GM12872 (cell line): ENCODE results near the gene TPI1.

Experiments
- CTCF ChIP-seq: IDR thresholded peaks from 3 replicates; pipeline ENCODE4 v1.5.1; 2011; ENCODE audit warnings: low read depth, mild to moderate bottlenecking, low read length, moderate library complexity; ENCODE audit not compliant: insufficient read depth

The TPI1 gene

DNA sequence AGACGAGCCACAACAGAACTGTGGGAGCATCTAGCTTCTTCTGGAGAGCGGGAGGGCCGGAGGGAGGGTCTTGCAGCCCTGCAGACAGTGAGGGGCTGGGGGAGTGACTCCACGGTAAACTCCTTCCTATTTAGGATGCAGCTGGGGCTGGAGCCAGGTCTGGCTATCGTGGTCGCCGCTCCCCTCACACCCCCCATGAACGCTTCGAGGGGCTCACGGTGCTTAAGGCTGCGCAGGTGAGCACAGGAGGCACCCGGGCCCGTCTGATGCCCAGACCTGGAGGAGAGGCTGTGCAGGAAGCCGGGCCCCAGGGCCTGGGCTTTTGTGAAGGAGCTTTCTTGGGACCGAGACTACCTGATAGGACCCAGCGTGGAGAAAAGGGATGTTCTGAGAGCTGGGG is 30.5 kb upstream of the TPI1 start:
- TF ChIP-seq CTCF, result no peak

GRCh38 chr12:6837370-6838060 is 29.8 kb upstream of the TPI1 start:
- TF ChIP-seq CTCF, result no peak

DNA sequence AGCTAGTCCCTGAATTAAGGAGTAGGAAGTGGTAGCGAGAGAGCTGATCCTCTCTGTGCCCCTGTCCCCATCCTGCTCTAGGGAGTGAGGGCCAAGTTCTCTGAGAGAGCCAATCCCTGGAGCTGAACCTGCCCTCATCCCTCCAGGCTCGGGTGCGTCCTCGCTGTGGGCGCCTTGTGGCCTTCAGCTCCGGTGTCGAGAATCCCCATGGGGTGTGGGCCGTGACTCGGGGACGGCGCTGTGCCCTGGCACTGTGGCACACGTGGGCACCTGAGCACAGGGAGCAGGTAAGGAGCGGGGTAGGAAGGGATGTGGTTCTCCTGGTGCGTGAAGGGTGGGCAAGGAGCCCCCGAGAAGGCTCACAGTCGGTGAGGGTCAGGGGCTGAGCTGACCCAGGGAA is 28.5 kb upstream of the TPI1 start:
- TF ChIP-seq CTCF, result no peak

DNA sequence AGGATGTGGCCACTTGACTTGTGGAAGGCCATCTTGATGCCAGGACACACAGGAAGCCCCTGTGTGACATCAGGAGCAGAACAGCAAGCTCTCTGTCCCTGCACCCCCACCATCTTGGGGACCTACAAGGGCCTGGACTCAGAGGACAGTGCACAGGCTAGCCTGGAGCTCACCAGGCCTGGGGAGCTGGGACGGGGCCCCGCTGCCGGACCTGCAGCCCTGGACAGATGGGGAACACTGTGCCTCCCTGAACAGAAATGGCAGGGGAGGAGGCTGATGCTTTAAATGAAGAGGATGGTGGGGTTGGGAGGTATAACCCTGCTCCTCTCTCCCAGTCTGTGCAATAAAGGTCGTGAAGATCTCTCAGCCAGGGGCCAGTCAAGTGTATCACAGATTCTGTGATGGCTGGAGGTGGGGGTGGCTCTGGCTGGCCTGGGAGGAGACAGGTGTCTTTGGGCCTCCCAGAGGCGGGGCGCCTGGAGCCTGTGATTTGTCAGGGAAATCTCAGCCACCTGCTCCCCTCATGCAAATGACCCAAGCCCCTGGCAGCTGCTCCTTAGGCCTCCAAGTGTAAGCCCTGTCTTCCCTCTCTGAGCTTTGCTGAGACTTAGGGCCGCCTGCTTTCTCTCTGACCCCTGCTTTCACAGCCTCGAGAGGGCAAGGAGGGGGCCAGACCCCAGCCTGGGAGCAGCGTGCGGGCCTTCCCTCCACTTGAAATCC is 27.7 kb upstream of the TPI1 start:
- no peak for TF ChIP-seq CTCF

DNA sequence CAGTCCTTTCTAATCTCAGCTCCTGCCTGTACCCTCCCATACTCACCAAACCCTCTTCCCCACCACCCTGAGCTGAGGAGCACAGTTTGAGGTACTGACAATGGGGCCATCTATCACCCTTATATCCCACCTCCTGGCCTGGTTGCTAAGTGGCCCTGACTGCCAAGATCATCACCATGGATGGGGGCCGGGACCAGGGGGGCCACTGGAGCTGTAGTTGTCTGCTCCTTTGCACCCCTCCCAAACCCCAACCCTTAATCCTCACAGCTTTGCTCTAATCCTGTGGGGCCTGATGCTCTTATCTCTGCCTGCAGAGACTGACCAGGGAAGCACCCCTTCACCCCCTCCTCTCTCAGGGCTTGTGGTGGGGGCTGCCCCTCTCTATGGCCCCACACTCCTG is 27.0 kb upstream of the TPI1 start:
- no peak for TF ChIP-seq CTCF

- TF ChIP-seq CTCF, result no peak
Observed at GRCh38 chr12:6840761-6841515, 26.4 kb upstream of the TPI1 start, which contains the start of gene GNB3. Gene GNB3 (plus strand): TSS chr12:6840925. CDS start chr12:6841288, 363 bp downstream.

GRCh38 chr12:6842075-6842474 is 25.3 kb upstream of the TPI1 start:
- TF ChIP-seq CTCF, result no peak
